Measurements from ENCODE around the gene COPG2.
"Not testable (repeated sequence)": the region's sequence is repeated elsewhere in the genome, so short reads cannot be mapped to it uniquely, and the experiment has no call there.

Gene COPG2

DNA sequence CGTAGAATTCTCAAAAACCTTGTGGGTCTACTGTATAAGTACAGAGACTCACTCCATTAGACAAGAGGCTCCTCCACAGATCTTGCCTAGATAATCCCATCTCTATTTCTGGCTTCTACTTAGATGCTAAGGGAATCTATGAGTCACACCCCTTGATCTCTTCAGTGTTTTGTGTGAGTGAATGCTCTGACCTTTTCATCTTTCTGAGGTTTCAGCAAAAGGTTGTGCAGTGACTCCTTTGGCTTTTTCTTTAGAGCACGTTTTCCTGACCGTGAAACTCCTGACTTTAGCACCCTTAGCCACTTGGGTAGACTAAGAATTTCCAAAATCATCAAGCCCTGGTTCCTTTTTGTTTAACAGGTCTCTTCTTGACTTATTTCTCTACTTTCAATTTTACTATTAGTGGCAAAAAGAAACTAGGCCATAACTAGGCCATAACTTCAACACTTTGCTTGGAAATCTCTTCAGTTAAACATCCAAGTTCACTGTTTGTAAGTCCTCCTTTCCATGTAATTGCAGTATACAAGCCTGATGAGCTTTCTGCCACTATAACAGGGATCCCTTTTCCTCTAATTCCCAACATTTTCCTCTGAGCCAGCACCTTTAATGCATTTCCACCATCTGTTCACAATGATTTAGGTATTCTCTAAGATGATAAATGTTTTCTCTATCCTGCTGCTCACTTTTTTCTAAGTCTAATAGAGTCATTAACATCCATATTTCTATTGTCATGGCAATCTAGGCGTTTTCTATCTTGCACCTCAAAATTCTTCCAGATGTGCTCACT lies 19.4 kb downstream of the COPG2 start:
- no peak for DNase-seq (ENCODE audit: low read depth in 1 of 2, low spot score in 1 of 2)

DNA sequence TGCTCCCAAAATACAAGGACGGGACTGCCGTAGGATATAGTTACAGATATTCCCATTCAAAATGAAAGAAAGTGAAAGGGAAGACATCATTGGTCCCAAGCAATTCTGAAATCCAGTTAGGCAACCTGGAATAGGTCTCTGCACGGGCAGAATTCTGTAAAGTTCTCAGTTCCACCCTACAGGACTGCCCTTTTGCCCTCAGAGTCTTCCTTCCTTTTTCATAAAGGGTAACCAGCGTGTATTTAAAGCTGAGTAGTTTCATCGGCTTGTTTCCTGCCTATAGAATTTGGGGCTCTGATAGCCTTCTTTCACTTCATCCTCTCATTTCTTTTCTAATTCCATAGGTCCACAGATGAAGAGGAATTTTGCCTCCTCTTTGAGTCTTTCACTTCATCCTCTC lies 20.0 kb downstream of the COPG2 start:
- DNase-seq (ENCODE audit: low read depth in 1 of 2, low spot score in 1 of 2), result no peak

DNA sequence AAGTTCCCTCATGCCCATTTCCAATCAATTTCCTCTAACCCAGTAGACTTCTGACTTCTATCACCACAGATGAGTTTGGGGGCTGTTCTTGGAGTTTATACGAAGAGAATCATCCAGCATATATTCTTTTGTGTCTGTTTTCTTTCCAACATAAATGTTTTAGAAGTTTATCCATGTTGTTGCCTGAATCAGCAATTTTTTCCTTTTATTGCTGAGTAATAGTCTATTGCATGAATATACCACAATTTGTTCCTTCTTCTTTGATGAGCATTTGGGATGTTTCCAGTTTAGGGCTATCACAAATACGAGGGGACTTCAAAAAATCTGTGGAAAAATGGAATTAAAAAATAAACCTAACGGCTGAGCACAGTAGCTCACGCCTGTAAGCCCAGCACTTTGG lies 26.2 kb downstream of the COPG2 start:
- no peak for DNase-seq (ENCODE audit: low read depth in 1 of 2, low spot score in 1 of 2)

DNA sequence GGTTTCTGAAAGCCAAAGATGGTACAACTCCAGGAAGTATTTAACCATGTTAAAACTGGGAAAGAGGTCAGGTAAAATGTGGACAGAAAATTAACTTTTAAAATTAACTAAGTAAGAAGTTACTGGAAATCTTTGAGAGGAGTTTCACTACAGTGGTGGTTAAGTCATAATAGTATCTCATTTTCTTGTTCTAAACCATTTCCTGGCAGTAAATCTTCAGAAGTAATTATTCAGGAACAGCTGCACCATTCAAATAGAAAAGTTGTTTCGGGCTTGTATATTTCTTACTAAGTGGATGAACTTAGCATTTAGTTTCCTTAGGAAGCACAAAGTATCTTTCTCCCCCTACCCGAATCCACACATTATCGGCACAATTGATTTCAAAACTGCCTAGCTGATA lies 27.1 kb downstream of the COPG2 start:
- DNase-seq (ENCODE audit: low read depth in 1 of 2, low spot score in 1 of 2), result no peak

DNA sequence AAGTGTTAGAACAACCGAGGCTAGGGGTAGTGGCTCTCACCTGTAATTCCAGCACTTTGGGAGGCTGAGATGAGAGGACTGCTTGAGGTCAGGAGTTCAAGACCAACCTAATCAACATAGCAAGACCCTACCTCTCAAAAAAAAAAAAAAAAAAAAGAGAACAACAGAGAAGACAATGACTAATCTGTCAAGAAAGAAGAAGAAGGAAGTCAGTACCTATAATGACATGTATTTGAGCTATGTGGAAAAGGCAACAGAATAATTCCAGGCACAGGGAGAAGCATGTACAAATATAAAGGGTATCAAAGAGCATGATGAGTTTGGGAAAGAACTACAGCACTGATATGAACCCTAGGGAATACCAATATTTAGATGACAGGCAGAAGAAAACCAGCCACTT lies 27.5 kb downstream of the COPG2 start:
- DNase-seq (ENCODE audit: low read depth in 1 of 2, low spot score in 1 of 2), result no peak

DNA sequence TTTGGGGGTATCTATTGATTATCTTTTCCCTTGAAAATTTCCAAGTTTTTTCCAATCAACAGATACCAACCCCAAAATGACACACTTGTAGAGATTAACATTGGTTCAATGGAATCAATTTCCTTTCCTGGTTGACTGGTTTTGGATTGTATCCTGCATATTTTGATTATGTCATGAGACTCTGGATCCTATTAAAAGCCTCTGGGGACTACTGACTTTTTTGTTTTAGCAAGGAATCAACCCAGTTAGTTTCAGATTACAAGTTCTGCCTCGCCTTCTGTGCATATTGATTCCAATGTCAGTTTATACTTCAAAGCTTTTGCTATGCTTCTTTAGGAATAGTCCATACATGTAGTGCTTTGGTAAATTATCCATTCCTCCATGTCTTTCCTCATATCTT lies 29.2 kb downstream of the COPG2 start:
- no peak for DNase-seq (ENCODE audit: low read depth in 1 of 2, low spot score in 1 of 2)

DNA sequence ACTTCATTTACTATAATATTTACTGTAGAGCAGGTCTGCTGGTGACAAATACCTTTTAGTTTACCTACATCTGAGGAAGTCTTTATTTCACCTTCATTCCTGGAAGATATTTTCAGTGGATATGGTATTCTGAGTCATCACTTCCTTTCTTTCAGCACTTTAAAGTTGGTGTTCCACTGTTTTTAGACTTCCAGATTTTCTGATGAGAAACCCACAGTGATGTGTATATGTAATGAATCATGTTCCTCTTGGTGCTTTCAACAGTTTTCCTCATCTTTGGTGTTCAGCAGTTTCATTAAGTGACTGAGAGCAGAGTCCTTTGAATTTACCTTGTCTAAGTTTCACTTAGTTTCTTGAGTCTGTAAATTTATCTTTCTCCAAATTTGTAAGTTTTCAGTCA lies 36.4 kb downstream of the COPG2 start:
- no peak for DNase-seq (ENCODE audit: low read depth in 1 of 2, low spot score in 1 of 2)

DNA sequence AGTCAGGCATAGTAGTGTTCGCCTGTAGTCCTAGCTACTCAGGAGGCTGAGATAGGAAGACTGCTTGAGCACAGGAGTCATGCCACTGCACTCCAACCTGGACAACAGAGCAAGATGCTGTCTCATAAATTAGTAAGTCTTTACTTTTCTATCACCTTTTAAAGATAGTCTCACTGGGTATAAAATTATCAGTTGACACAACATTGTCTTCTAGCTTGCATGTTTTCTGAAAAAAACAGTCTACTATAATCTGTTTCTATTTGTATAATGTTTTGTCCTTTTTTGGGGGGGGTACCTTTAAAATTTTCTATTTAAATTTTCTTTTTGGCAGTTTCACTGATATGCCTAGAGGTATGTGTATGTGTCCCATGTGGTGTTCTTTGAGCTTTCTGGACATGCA lies 39.6 kb downstream of the COPG2 start:
- DNase-seq (ENCODE audit: low read depth in 1 of 2, low spot score in 1 of 2), result no peak

DNA sequence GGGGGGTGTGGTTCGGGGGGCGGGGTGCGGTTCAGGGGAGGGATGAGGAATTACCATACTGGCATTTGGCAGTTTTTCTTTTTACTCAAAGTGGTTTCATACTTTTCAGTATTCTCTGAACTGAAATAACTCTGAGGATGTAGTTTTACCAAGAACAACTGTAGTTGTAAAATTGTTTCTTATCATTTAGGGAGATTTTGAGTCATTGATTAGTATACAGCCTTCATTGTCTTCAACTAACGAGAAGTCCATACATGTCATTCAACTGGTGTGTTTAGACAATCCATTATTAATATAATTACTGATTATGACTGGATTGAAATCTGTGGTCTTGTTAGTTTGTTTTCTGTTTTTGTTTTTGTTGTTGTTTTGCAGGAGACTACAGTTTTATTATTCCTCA lies 40.8 kb downstream of the COPG2 start:
- DNase-seq (ENCODE audit: low read depth in 1 of 2, low spot score in 1 of 2), result no peak

DNA sequence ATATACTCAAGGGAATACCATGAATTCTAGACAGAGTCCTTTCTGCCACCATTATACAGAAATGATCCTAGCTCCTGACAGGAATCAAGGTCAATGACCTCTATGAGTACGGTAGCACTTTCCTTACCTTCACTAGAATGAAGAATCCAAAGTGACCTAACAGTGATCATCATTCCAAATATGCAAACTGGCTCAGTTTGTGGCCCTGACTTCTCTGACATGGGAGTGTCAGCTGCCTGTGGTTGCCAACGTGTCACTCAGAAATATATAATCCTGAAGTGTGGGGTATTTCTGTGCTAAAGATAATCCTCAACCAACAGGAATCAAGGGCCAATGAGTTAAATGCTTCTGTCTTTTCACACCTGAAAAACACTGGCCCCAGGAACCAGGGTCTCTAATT lies 45.7 kb downstream of the COPG2 start:
- no peak for DNase-seq (ENCODE audit: low read depth in 1 of 2, low spot score in 1 of 2)

DNA sequence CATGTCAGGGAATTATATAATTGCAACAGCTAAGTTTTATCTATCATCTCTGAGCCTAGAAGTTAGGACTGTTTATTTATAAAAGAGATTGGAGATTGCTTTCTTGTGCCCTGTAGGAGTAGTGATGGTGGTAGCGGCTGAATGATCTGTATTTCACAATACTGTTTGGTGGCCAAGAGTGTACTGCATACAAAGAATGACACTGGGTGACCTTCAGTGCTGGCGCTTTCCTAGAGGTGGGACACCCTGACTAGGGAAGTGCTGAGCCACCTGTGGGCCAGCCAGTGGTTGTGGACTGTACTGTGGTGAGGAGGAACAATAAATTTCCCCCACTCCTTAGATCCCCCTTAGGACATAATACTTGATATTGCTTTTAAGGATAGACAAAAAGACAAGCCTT lies 53.0 kb downstream of the COPG2 start:
- DNase-seq (ENCODE audit: low read depth in 1 of 2, low spot score in 1 of 2), result no peak

DNA sequence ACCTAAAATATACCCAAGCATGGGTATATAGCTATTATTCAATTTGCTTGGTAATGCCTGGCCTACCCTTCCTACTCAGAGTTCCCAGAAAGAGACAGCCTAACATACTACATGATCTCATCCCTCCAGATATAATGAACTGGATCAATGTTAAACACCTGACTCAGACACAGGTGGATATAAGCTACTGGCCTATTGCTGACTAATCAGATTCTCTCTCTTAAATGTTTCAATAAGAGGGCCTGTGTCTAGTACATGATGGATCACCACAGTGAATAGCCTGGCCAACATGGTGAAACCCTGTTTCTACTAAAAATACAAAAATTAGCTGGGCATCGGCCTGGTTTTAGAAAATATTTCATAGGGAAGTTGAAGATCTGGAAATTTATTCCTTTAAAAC lies 54.1 kb downstream of the COPG2 start:
- no peak for DNase-seq (ENCODE audit: low read depth in 1 of 2, low spot score in 1 of 2)

DNA sequence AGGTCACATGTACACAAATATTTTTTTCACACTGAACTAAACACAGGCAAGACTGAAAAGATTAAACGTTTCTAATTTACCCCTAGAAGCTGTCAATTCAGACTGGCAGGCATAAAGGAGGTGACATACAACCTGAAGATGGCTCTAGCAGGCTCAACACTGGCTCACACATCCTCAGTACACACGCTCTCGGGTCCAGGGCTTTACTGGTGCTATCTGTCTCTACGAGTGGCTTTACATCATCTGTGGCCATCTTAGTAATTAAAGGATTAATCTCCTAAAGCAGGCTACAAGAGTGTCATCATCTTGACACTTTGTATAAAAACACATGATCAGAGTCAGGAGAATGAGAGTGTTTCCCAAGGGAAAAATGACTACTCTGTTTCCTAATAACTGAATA lies 57.3 kb downstream of the COPG2 start:
- DNase-seq (ENCODE audit: low read depth in 1 of 2, low spot score in 1 of 2), result no peak

DNA sequence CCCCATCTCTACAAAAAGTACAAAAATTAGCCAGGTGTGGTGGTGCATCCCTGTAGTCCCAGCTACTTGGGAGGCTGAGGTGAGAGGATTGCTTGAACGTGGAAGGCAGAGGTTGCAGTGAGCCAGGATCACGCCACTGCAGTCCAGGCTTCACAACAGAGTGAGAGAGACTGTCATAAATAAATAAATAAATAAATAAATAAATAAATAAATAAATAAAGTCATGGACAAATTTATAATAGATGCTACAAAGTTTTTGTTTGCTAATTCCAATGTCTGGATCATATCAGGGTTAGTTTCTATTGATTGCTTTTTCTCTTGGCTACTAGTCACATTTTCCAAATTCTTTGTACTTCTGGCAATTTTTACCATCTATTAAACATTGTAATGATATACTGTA lies 61.5 kb downstream of the COPG2 start:
- not testable (repeated sequence) for DNase-seq (ENCODE audit: low read depth in 1 of 2, low spot score in 1 of 2)

DNA sequence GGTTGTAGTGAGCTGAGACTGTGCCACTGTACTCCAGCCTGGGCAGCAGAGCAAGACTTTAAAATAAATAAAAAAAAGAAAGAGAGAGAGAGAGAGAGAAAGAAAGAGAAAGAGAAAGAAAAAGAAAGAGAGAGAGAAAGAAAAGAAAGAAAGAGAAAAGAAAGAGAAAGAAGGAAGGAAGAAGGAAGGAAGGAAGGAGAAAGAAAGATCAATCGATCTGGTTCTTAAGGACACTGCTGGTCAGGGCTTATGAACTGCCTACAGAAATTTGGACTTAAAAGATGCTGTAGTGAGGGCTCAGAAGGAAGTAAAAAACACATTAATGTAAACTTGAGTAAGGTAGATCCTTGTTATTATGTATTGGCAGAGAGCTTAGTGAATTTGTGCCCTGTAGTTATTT lies 62.4 kb downstream of the COPG2 start:
- no peak for DNase-seq (ENCODE audit: low read depth in 1 of 2, low spot score in 1 of 2)

DNA sequence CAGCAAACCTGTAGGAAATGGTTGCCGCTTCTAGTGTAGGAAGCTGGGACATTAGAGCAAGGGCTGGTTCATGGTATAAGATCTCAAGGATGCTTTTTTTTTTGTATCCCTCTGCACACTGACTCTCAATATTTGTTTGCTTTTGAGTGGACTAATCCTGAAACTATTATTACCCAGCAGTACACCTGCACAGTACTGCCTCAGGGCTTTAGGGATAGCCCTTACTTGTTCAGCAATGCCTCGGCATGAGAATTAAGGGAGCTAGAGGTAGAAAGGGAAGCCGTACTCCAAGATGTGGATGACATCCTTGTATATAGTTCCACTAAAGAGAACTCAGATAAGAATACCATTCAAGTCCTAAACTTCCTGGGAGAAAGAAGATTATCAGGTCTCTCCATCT lies 70.5 kb downstream of the COPG2 start:
- no peak for DNase-seq (ENCODE audit: low read depth in 1 of 2, low spot score in 1 of 2)

DNA sequence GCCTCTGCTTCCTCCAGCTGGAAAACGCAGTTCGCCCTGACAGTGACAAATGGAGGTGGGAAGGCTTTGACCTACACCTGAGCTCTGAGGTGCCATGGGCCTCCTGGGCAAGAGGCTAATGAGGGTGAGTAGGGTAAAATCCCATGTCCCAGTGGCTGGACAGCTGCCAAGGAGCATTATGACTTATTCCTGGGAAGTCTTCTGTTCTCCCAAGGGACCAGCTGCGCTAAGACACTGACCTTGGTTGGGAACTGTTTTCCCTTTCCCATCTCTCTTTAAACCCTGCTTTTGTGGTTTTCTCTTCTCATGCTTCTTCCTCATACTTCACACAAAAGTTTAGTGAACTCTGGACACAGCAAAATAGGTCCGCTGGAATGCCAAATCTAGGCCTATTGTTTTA lies 72.6 kb downstream of the COPG2 start:
- no peak for DNase-seq (ENCODE audit: low read depth in 1 of 2, low spot score in 1 of 2)

DNA sequence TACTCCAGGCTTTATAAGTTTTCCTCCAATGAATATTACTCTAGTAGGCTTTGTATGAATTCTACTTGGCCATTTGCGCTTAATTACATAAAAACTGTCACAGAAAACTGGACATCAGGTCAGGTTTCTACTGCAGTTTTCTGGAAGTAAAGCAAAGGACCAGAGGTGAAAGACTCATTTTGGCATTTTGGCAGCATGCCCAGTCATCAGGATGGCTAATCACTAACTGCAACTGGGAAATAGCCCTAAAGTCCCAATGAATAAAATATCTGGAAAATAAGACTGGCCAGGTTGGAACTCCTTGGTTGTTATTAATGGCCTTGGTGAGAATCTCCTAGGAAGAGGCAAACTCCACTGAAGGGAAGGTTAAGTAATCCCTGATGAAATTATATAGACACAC lies 75.5 kb downstream of the COPG2 start:
- no peak for DNase-seq (ENCODE audit: low read depth in 1 of 2, low spot score in 1 of 2)

DNA sequence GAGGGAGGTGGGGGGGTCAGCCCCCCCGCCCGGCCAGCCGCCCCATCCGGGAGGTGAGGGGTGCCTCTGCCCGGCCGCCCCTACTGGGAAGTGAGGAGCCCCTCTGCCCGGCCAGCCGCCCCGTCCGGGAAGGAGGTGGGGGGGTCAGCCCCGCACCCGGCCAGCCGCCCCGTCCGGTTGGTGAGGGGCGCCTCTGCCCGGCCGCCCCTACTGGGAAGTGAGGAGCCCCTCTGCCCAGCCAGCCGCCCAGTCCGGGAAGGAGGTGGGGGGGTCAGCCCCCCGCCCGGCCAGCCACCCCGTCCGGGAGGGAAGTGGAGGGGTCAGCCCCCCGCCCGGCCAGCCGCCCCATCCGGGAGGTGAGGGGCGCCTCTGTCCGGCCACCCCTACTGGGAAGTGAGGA lies 77.1 kb downstream of the COPG2 start:
- not testable (repeated sequence) for DNase-seq (ENCODE audit: low read depth in 1 of 2, low spot score in 1 of 2)

DNA sequence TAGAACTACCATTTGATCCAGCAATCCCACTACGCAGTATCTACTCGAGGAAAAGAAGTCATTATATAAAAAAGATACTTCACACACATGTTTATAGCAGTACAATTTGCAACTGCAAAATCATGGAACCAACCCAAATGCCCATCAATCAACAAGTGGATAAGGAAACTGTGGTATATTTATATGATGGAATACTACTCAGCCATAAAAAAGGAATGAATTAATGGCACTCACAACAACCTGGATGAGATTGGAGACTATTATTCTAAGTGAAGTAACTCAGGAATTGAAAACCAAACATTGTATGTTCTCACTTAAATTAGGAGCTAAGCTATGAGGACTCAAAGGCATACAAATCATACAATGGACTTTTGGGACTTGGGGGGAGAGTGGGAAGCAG lies 82.6 kb downstream of the COPG2 start:
- DNase-seq (ENCODE audit: low read depth in 1 of 2, low spot score in 1 of 2), result not testable (repeated sequence)

DNA sequence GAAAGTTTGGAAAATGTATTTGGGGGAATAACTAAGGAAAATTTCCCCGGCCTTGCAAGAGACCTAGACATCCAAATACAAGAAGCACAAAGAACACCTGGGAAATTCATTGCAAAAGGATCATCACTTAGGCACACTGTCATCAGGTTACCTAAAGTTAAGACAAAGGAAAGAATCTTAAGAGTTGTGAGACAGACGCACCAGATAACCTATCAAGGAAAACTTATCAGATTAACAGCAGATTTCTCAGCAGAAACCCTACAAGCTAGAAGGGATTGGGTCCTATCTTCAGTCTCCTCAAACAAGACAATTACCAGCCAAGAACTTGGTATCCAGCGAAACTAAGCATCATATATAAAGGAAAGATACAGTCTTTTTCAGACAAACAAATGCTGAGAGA lies 93.4 kb downstream of the COPG2 start:
- DNase-seq (ENCODE audit: low read depth in 1 of 2, low spot score in 1 of 2), result not testable (repeated sequence)

DNA sequence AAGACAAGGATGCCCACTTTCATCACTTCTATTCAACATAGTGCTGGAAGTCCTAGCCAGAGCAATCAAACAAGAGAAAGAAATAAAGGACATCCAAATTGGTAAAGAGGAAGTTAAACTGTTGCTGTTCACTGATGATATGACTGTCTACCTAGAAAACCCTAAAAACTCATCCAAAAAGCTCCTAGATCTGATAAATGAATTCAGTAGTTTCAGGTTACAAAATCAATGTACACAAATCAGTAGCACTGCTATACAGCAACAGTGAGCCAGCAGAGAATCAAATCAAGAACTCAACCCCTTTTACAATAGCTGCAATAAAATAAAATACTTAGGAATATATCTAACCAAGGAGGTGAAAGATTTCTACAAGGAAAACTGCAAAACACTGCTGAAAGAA lies 98.4 kb downstream of the COPG2 start:
- not testable (repeated sequence) for DNase-seq (ENCODE audit: low read depth in 1 of 2, low spot score in 1 of 2)

DNA sequence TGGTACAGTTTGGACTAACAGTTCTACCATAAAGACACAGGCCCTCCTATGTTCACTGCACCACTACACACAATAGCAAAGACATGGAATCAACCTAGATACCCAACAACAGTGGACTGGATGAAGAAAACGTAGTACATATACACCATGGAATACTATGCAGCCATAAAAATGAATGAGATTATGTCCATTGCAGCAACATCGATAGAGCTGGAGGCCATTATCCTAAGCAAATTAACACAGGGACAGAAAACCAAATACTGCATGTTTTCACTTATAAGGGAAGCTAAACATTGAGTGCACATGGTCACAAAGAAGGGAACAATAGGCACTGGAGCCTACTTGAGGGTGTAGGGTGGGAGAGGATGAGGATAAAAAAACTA lies 101.7 kb downstream of the COPG2 start:
- no peak for DNase-seq (ENCODE audit: low read depth in 1 of 2, low spot score in 1 of 2)

Data from stimulated activated CD4-positive, alpha-beta T cell treated with anti-CD3 and anti-CD28 coated beads, Interleukin-15, amount 100 ng/mL, for 1 hour (primary cell).